ENCODE data around the gene CACNG3.

- TF ChIP-seq POLR2A (IDR thresholded peaks at IDR 0.05) (no peak), CTCF (IDR thresholded peaks at IDR 0.05) (no peak)
Observed at GRCh38 chr16:24228514-24228913, 27.6 kb upstream of the CACNG3 start.

All from right lobe of liver (tissue), 4 donors.